Endothelial cell of umbilical vein (primary cell): Measurements from ENCODE around the gene MCHR1.

Source experiments
- EZH2 ChIP-seq: IDR thresholded peaks from 2 replicates; pipeline ENCODE4 v1.6.1; 2012; ENCODE audit warnings: borderline replicate concordance, low read depth, mild to moderate bottlenecking, moderate library complexity, low read length, inconsistent platforms; ENCODE audit not compliant: severe bottlenecking
- FOS ChIP-seq: IDR thresholded peaks from 2 replicates; pipeline ENCODE4 v1.6.1; 2011; ENCODE audit warnings: mild to moderate bottlenecking, low read length, moderate library complexity, borderline replicate concordance; ENCODE audit not compliant: insufficient read depth
- JUN ChIP-seq: IDR thresholded peaks from 2 replicates; pipeline ENCODE4 v1.6.1; 2011; ENCODE audit warnings: borderline replicate concordance, low read depth; ENCODE audit not compliant: insufficient read length, insufficient read depth
- MAX ChIP-seq: IDR thresholded peaks from 2 replicates; pipeline ENCODE4 v1.6.1; 2011; ENCODE audit not compliant: insufficient read depth, insufficient read length
- MYC ChIP-seq: IDR thresholded peaks from one replicate; pipeline ENCODE4 v1.6.1; 2011; ENCODE audit warnings: mild to moderate bottlenecking, low read depth, low read length
- POLR2A ChIP-seq: IDR thresholded peaks from 2 replicates; pipeline ENCODE4 v1.6.1; 2012; ENCODE audit warnings: low read depth, mild to moderate bottlenecking, control low read depth, low read length
- POLR2AphosphoS5 ChIP-seq: IDR thresholded peaks from 2 replicates; pipeline ENCODE4 v1.6.1; 2012; ENCODE audit warnings: low read depth, mild to moderate bottlenecking, control low read depth, low read length, moderate library complexity; ENCODE audit not compliant: insufficient read depth
- TF ChIP-seq, protein P1 (sequence below), 2 donors: IDR thresholded peaks; 1 replicate in 1 of 2; 2 replicates in 1 of 2; pipeline ENCODE4 v1.5.1; 2011; ENCODE audit warnings: low read length in 2 of 2, mild to moderate bottlenecking in 2 of 2, moderate library complexity in 2 of 2, control low read depth in 1 of 2, inconsistent platforms in 1 of 2, low read depth in 1 of 2; ENCODE audit not compliant: insufficient read depth in 1 of 2; ENCODE audit errors: extremely low read depth in 1 of 2

GRCh38 chr22:40691532-40691931 is 12.2 kb downstream of the MCHR1 start:
- TF ChIP-seq, protein P1, sequence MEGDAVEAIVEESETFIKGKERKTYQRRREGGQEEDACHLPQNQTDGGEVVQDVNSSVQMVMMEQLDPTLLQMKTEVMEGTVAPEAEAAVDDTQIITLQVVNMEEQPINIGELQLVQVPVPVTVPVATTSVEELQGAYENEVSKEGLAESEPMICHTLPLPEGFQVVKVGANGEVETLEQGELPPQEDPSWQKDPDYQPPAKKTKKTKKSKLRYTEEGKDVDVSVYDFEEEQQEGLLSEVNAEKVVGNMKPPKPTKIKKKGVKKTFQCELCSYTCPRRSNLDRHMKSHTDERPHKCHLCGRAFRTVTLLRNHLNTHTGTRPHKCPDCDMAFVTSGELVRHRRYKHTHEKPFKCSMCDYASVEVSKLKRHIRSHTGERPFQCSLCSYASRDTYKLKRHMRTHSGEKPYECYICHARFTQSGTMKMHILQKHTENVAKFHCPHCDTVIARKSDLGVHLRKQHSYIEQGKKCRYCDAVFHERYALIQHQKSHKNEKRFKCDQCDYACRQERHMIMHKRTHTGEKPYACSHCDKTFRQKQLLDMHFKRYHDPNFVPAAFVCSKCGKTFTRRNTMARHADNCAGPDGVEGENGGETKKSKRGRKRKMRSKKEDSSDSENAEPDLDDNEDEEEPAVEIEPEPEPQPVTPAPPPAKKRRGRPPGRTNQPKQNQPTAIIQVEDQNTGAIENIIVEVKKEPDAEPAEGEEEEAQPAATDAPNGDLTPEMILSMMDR (IDR thresholded peaks at IDR 0.05; ENCODE audit: extremely low read depth in 1 of 2, insufficient read depth in 1 of 2, low read depth in 1 of 2, low read length in 2 of 2): no peak
- TF ChIP-seq EZH2: no peak
- TF ChIP-seq POLR2AphosphoS5: no peak
- TF ChIP-seq JUN: no peak
- no peak for TF ChIP-seq POLR2A
- TF ChIP-seq MYC: no peak
- no peak for TF ChIP-seq MAX
- no peak for TF ChIP-seq FOS
